ENCODE measurements around the gene SV2B.

Gene SV2B

GRCh38 chr15:91102546-91103330 is 2.7 kb downstream of the SV2B start:
- no peak for DNase-seq (ENCODE audit: low read depth in 3 of 3)

GRCh38 chr15:91104111-91104510 is 4.1 kb downstream of the SV2B start:
- DNase-seq (ENCODE audit: low read depth in 3 of 3), result no peak

- no peak for DNase-seq (ENCODE audit: low read depth in 3 of 3)
These were observed 8.4 kb downstream of the SV2B start for GRCh38 chr15:91108421-91108820.

- no peak for DNase-seq (ENCODE audit: low read depth in 3 of 3)
These were observed 9.8 kb downstream of the SV2B start for GRCh38 chr15:91109885-91110284.

GRCh38 chr15:91110407-91110806 is 10.3 kb downstream of the SV2B start:
- no peak for DNase-seq (ENCODE audit: low read depth in 3 of 3)

- no peak for DNase-seq (ENCODE audit: low read depth in 3 of 3)
These were observed 13.0 kb downstream of the SV2B start for GRCh38 chr15:91113030-91113429.

- no peak for DNase-seq (ENCODE audit: low read depth in 3 of 3)
These were observed 14.2 kb downstream of the SV2B start for GRCh38 chr15:91114301-91114700.

- DNase-seq (ENCODE audit: low read depth in 3 of 3), result no peak
These were observed 16.3 kb downstream of the SV2B start for GRCh38 chr15:91116113-91117067.

- DNase-seq (ENCODE audit: low read depth in 3 of 3), result no peak
These were observed 17.3 kb downstream of the SV2B start for GRCh38 chr15:91117375-91117774.

- no peak for DNase-seq (ENCODE audit: low read depth in 3 of 3)
These were observed 18.9 kb downstream of the SV2B start for GRCh38 chr15:91118817-91119590.

- no peak for DNase-seq (ENCODE audit: low read depth in 3 of 3)
These were observed 22.2 kb downstream of the SV2B start for GRCh38 chr15:91122296-91122695.

GRCh38 chr15:91124132-91124531 is 24.1 kb downstream of the SV2B start:
- DNase-seq (ENCODE audit: low read depth in 3 of 3), result no peak

- no peak for DNase-seq (ENCODE audit: low read depth in 3 of 3)
These were observed 25.1 kb downstream of the SV2B start for GRCh38 chr15:91125162-91125561.

GRCh38 chr15:91126080-91126479 is 26.0 kb downstream of the SV2B start:
- no peak for DNase-seq (ENCODE audit: low read depth in 3 of 3)

- no peak for DNase-seq (ENCODE audit: low read depth in 3 of 3)
These were observed 27.3 kb downstream of the SV2B start for GRCh38 chr15:91127236-91127955.

GRCh38 chr15:91128016-91128415 is 28.0 kb downstream of the SV2B start:
- DNase-seq (ENCODE audit: low read depth in 3 of 3), result no peak

GRCh38 chr15:91129436-91129835 is 29.4 kb downstream of the SV2B start:
- no peak for DNase-seq (ENCODE audit: low read depth in 3 of 3)

- DNase-seq (ENCODE audit: low read depth in 3 of 3), result no peak
These were observed 32.0 kb downstream of the SV2B start for GRCh38 chr15:91132079-91132478.

- DNase-seq (ENCODE audit: low read depth in 3 of 3), result no peak
These were observed 33.5 kb downstream of the SV2B start for GRCh38 chr15:91133511-91133910.

GRCh38 chr15:91135201-91136130 is 35.4 kb downstream of the SV2B start:
- DNase-seq (ENCODE audit: low read depth in 3 of 3), result no peak

Data from stimulated activated CD4-positive, alpha-beta T cell treated with anti-CD3 and anti-CD28 coated beads, TNF-alpha, amount 100 ng/mL, for 48 hours (primary cell).